ENCODE measurements around the gene OSBP2.

OSBP2 gene

DNA sequence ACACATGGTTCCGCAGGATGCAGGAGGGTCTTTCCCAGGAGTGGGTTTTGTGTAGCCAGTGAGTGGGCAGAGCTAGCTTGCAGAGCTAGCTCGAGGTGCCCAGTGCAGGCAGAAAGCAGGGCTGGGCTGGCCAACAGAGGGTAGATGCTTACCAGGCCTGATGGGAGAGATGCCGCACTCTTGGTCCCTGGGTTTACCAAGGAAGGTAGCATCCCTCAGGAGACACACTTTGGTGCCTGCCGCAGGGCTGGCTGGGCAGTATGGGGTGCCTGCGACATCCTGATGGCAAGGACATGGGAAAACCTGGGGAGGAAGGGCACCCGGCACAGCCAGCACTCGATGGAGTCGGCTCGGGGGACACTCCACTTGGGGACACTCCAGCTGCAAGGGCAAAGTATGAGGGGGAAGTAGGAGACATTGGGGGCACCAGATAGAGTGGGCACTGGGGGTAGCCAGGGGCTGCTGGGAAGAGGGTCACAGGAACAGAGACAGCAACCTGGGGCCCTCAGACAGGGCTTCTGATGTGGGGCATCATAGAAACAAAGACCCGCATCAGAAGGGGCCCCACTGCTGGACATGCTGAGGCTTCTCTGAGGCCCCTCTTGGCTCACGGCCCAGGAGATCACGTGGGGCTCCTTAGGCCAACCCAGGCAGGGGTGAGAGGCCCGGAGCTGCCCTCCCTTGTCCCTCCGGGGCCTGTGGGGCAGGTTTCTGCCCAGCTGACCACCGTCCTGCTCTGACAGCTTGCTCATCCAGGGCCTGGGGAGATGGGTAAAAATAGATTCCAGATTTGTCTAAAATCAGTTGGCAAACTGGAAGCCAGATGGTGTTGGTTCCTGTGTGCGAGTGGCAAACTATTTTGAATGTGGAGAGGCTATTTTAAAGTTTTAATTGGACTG, 184.1 kb downstream of the OSBP2 start:
- TF ChIP-seq, protein P1, sequence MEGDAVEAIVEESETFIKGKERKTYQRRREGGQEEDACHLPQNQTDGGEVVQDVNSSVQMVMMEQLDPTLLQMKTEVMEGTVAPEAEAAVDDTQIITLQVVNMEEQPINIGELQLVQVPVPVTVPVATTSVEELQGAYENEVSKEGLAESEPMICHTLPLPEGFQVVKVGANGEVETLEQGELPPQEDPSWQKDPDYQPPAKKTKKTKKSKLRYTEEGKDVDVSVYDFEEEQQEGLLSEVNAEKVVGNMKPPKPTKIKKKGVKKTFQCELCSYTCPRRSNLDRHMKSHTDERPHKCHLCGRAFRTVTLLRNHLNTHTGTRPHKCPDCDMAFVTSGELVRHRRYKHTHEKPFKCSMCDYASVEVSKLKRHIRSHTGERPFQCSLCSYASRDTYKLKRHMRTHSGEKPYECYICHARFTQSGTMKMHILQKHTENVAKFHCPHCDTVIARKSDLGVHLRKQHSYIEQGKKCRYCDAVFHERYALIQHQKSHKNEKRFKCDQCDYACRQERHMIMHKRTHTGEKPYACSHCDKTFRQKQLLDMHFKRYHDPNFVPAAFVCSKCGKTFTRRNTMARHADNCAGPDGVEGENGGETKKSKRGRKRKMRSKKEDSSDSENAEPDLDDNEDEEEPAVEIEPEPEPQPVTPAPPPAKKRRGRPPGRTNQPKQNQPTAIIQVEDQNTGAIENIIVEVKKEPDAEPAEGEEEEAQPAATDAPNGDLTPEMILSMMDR (IDR thresholded peaks at IDR 0.05; ENCODE audit: low read depth, low read length), result no peak
- DNase-seq (ENCODE audit: low read depth, low spot score), result no peak
- in situ Hi-C loops (cut with HindIII; ENCODE audit: low sequenced_read_pairs), result no loop called here
- H3K4me3 ChIP-seq (ENCODE audit: low read depth, low read length), result no peak overlapping the region

DNA sequence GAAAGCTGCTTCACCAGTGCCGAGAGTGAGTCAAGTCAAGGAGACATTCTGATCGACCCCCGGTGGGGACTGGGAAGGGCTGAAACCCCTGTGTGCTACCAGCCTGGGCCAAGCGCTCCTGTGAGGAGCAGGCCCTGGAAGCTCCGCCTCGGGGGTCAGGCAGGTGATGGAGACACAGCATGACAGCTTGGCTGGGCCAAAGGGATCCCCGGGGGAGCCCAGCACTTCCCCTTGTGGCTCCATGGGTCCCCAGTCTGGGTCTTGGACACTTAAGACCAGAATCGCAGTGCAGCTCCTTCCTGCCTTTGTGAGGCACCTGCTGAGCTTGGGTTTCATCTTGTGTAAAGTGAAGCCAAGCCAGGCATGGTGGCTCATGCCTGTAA, 184.7 kb downstream of the OSBP2 start:
- TF ChIP-seq, protein P1 (IDR thresholded peaks at IDR 0.05; ENCODE audit: low read depth, low read length), result no peak
- no peak for DNase-seq (ENCODE audit: low read depth, low spot score)
- H3K4me3 ChIP-seq (ENCODE audit: low read depth, low read length), result no peak overlapping the region
- in situ Hi-C loops (cut with HindIII; ENCODE audit: low sequenced_read_pairs), result no loop called here

DNA sequence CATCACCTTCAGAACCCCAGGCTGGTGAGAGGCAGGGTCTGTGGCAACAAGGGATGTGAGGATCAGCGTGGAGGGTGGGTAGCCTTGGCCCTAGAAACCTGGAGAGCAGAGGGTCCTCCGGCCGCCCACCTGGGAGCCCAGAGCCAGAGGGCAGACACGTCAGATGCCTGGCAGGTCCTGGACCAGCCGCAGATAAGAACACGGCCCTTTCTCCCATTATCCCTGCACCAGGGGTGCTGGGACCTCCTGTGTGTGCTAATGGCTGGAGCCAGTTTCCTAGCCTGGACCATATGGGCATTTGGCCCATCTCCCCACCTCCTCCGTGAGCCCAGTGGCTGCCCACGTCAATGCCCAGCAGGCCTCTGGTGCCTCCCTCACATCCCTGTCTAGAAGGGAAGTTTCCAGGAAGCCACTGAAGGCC, 185.5 kb downstream of the OSBP2 start:
- TF ChIP-seq, protein P1 (IDR thresholded peaks at IDR 0.05; ENCODE audit: low read depth, low read length), result no peak
- no peak overlapping the region for H3K4me3 ChIP-seq (ENCODE audit: low read depth, low read length)
- in situ Hi-C loops (cut with HindIII; ENCODE audit: low sequenced_read_pairs), result no loop called here

DNA sequence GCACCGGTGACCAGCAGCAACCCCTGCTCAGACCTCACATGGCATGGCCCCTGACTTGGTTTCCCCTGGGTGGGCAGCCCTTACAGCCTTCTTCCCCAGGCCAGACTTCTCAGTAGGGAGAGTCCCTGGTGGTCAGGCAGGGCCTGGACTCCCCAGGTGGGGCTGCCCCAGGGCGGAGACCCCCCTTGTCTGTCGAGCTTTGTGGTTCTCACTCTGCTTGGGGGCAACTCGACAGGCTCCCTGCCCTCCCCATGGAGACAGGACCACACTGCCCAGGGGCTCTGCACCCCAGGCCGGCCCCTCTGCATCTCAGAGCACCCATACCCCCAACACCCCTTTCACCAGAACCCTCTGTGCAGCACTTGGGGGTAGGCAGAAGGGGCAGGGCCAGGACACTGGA, 186.2 kb downstream of the OSBP2 start:
- no peak for DNase-seq (ENCODE audit: low read depth, low spot score)
- H3K4me3 ChIP-seq (ENCODE audit: low read depth, low read length), result no peak overlapping the region
- TF ChIP-seq, protein P1 (IDR thresholded peaks at IDR 0.05; ENCODE audit: low read depth, low read length), result no peak
- in situ Hi-C loops (cut with HindIII; ENCODE audit: low sequenced_read_pairs), result no loop called here

More for the DNA sequence above, 185.5 kb downstream of the OSBP2 start:
- DNase-seq (ENCODE audit: low read depth, low spot score), result no peak

DNA sequence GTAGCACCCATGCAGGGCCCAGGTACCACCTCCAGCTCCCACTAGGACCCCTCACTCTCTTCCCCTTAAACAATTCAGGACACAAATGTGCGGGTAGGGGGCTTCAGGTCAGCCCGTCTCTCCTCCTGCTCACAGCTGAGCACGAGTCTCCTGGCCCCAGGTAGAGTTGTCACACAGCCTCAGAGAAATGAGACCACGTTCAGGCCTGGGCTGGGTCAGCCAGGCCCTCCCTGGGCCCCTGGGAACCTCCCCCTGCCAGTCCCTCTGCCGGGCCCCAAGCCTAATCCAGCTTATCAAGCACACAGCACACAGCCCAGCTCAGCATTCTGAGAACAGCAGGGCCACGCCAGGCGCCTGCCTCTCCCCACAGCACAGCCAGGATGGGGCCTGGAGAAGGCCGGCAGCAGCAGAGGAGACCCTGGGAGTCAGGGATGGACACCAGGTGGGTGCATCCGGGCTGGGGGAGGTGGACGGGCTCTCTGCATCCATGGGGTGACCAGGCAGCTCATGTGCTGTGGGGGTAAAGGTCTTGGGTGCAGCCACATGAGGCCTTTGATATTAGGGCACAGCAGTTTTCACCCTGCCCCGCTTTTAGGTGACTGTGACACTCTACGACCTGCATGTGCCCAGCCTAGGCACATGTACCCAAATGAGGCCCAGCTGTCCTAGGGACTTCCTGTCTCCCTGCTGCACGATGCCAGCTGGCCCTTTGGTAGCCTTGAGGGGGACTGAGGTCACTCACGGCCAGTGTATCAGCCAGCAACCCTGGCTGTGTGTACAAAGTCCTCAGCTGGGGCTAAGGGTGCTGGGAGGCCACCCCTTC, 186.9 kb downstream of the OSBP2 start:
- in situ Hi-C loops (cut with HindIII; ENCODE audit: low sequenced_read_pairs), result no loop called here
- TF ChIP-seq, protein P1 (IDR thresholded peaks at IDR 0.05; ENCODE audit: low read depth, low read length), result no peak
- no peak for DNase-seq (ENCODE audit: low read depth, low spot score)
- no peak overlapping the region for H3K4me3 ChIP-seq (ENCODE audit: low read depth, low read length)

DNA sequence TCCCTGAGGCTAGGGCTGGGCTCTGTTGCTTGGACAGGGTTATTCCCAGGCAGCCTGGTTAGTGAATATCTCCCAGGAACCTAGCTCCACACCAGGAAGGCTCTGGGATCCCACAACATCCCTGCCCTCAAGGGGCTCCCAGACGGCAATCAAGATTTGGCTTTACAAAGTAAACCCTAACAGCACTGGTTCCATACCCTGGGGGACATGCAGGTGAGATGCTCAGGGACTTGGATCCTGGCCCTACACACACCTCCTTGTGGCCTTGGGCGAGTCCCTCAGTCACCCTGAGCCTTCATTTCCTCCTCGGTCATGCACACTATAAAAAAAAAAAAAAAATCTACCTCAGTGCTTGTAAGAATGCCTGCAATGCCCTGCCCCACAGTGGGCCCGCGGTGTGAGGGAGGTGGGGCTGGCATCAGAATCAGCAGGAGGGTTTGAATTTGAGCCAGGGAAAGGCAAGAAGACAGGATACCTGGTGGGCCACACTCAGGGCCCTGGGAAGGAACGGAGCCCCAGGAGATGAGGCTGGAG, 187.6 kb downstream of the OSBP2 start:
- DNase-seq (ENCODE audit: low read depth, low spot score), result no peak
- no peak overlapping the region for H3K4me3 ChIP-seq (ENCODE audit: low read depth, low read length)
- TF ChIP-seq, protein P1 (IDR thresholded peaks at IDR 0.05; ENCODE audit: low read depth, low read length), result no peak
- in situ Hi-C loops (cut with HindIII; ENCODE audit: low sequenced_read_pairs), result no loop called here
